MM.1S (cell line): ENCODE data around the gene TUBG2.
"Not testable (repeated sequence)": the region's sequence is repeated elsewhere in the genome, so short reads cannot be mapped to it uniquely, and the experiment has no call there.

Source experiments
- DNase-seq: peaks from one replicate; pipeline ENCODE4 v3.0.0-alpha.2; 2015
- H2AFZ ChIP-seq: fragments of 300-600 bp; sonication (generic); 2 replicates; pipeline ENCODE4 v1.6.0; 2016; ENCODE audit warnings: antibody characterized with exemption, low read length
- H3F3A ChIP-seq: fragments of 300-600 bp; sonication (generic); 2 replicates; pipeline ENCODE4 v1.6.1; 2016; ENCODE audit warnings: mild to moderate bottlenecking, antibody characterized with exemption, low read length, moderate library complexity, mixed read lengths; ENCODE audit not compliant: insufficient read depth
- H3K27ac ChIP-seq: fragments of 300-600 bp; sonication (generic); 2 replicates; pipeline ENCODE4 v1.5.1; 2016; ENCODE audit warnings: mild to moderate bottlenecking, low read length
- H3K27me3 ChIP-seq: fragments of 300-600 bp; sonication (generic); replicated peaks from 2 replicates; pipeline ENCODE4 v1.6.0; 2016; ENCODE audit warnings: low read length; ENCODE audit not compliant: insufficient read depth
- H3K36me3 ChIP-seq: fragments of 300-600 bp; sonication (generic); replicated peaks from 2 replicates; pipeline ENCODE4 v1.6.1; 2016; ENCODE audit warnings: mild to moderate bottlenecking, low read length, mixed read lengths; ENCODE audit not compliant: insufficient read depth
- H3K4me1 ChIP-seq: fragments of 300-600 bp; sonication (generic); 2 replicates; pipeline ENCODE4 v1.6.1; 2016; ENCODE audit warnings: low read length, mixed read lengths
- H3K4me2 ChIP-seq: fragments of 300-600 bp; sonication (generic); 2 replicates; pipeline ENCODE4 v1.6.0; 2016; ENCODE audit warnings: low read depth, low read length
- H3K4me3 ChIP-seq: fragments of 300-600 bp; sonication (generic); 2 replicates; pipeline ENCODE4 v1.5.1; 2016; ENCODE audit warnings: low read length, mixed read lengths
- H3K79me2 ChIP-seq: fragments of 300-600 bp; sonication (generic); 2 replicates; pipeline ENCODE4 v1.6.1; 2016; ENCODE audit warnings: mixed run types, low read length, mixed read lengths
- H3K9ac ChIP-seq: fragments of 300-600 bp; sonication (generic); 2 replicates; pipeline ENCODE4 v1.6.1; 2016; ENCODE audit warnings: low read length, mixed read lengths
- H3K9me2 ChIP-seq: fragments of 300-600 bp; sonication (generic); replicated peaks from 2 replicates; pipeline ENCODE4 v1.6.1; 2016; ENCODE audit warnings: mild to moderate bottlenecking, low read length, mixed read lengths; ENCODE audit not compliant: insufficient read depth
- H3K9me3 ChIP-seq: fragments of 300-600 bp; sonication (generic); replicated peaks from 2 replicates; pipeline ENCODE4 v1.6.1; 2016; ENCODE audit warnings: mild to moderate bottlenecking, low read length, mixed read lengths; ENCODE audit not compliant: insufficient read depth
- H4K20me1 ChIP-seq: fragments of 300-600 bp; sonication (generic); 2 replicates; pipeline ENCODE4 v1.6.1; 2016; ENCODE audit warnings: mild to moderate bottlenecking, low read length, moderate library complexity, mixed read lengths; ENCODE audit not compliant: insufficient read depth
- EZH2 ChIP-seq: fragments of 300-600 bp; sonication (generic); optimal IDR thresholded peaks from 2 replicates; pipeline ENCODE3; 2017; ENCODE audit warnings: low read depth, mild to moderate bottlenecking, antibody characterized with exemption, low read length, mixed read lengths
- EZH2phosphoT487 ChIP-seq: fragments of 300-600 bp; sonication (generic); IDR thresholded peaks from 2 replicates; pipeline ENCODE4 v1.6.1; 2018; ENCODE audit warnings: antibody characterized with exemption, low read length
- TF ChIP-seq, protein P1 (sequence below): fragments of 300-600 bp; sonication (generic); IDR thresholded peaks from 2 replicates; pipeline ENCODE4 v1.5.1; 2016; ENCODE audit warnings: antibody characterized with exemption, low read length, mixed read lengths

Gene TUBG2

DNA sequence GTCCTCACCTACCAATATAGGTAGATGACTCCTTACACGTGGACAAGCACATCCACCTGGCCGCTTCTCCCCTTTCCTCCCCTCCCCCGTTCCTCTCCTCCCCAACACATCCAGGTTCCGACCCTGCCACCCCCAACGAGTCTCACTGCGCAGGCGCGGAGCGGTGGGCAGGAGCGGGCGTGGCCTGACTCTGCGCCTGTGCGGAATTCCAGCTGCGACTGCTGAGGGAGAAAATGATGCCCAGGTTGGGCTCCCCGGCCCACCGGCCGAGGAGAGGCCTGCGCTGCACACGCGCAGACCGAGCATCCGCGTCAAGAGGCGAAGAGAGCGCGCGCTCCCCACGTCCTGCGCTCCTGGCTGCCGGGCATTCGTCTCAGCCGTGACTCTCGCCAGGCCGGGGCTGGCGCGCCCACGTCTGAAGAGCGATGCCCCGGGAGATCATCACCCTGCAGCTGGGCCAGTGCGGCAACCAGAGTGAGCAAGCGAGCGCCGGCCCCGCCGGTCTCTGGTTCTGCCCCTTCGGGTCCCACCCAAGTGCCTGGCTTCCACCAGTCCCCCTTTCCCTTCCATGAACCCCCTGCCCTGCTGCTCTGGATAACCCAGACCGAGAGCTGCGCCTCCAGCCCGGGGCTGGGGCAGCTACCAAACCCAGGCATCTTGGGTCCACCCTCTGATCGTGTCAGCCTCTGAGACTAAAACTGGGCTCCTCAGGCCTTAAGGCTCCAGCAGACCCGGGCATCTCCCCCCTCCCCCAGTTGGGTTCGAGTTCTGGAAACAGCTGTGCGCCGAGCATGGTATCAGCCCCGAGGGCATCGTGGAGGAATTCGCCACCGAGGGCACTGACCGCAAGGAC, at the start of gene TUBG2:
TSS of gene TUBG2 (plus strand) at position 206 of the 853 bp plus-strand sequence. CDS start at position 426, 220 bp downstream.
- Histone ChIP-seq H3K9ac (peak within 1 kb of the TSS; percentile 83), H3K27me3 (no peaks in the 10 kb centered on the region), H3K4me1 (peaks cover 23% of the 10 kb centered on the region), H3K27ac (peak within 1 kb of the TSS; percentile 77), H2AFZ (peak within 1 kb of the TSS; percentile 51), H4K20me1 (no peaks in the 10 kb centered on the region), H3K4me3 (peak within 1 kb of the TSS; percentile 84), H3K79me2 (peaks cover 11% of the 10 kb centered on the region), H3K36me3 (no peaks in the 10 kb centered on the region), H3F3A (peaks cover 25% of the 10 kb centered on the region), H3K9me3 (no peaks in the 10 kb centered on the region), H3K9me2 (no peaks in the 10 kb centered on the region), H3K4me2 (peak within 1 kb of the TSS; percentile 94)
- TF ChIP-seq EZH2, result no peak
- TF ChIP-seq, protein P1, sequence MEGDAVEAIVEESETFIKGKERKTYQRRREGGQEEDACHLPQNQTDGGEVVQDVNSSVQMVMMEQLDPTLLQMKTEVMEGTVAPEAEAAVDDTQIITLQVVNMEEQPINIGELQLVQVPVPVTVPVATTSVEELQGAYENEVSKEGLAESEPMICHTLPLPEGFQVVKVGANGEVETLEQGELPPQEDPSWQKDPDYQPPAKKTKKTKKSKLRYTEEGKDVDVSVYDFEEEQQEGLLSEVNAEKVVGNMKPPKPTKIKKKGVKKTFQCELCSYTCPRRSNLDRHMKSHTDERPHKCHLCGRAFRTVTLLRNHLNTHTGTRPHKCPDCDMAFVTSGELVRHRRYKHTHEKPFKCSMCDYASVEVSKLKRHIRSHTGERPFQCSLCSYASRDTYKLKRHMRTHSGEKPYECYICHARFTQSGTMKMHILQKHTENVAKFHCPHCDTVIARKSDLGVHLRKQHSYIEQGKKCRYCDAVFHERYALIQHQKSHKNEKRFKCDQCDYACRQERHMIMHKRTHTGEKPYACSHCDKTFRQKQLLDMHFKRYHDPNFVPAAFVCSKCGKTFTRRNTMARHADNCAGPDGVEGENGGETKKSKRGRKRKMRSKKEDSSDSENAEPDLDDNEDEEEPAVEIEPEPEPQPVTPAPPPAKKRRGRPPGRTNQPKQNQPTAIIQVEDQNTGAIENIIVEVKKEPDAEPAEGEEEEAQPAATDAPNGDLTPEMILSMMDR, result no peak
- TF ChIP-seq EZH2phosphoT487, result no peak
- peak; percentile 92 for DNase-seq

DNA sequence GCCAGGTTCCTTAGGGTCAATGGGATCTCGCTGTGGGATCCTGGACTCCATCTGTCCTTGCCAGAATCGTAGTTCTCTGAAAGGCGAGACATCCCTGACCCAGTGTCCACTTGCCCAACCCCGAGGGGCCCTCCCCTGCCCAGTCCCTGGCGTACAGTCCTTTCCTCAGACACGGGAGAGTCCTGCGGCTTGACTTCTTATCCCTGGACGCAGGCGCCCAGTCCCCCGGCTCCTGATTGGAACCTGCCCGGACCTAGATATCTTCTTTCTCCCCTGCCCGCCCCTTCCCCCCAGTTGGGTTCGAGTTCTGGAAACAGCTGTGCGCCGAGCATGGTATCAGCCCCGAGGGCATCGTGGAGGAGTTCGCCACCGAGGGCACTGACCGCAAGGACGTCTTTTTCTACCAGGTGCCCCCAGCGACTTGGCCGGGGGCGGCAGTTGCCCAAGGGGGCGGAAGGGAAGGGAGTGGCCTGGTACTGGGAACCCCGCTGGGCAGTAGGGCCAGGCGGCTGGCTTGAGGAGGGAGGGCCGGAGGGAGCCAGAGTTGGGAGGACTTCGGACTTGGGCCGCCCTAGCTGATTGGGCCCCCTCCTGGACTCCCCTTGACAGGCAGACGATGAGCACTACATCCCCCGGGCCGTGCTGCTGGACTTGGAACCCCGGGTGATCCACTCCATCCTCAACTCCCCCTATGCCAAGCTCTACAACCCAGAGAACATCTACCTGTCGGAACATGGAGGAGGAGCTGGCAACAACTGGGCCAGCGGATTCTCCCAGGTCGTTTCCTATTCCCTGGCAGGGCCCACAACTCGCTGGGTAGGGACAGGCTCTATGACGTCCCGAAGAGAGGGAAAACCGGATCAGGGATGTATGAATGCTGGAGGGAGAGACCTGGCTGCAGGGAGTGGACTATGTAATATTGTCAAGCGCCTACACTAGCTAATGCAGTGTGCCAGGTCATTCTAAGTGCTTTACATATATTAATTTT, 49.0 kb upstream of the TUBG2 start:
- H3K9me2 ChIP-seq, H3K4me1 ChIP-seq, H3K9me3 ChIP-seq, H3F3A ChIP-seq, H3K27me3 ChIP-seq, H4K20me1 ChIP-seq, H3K36me3 ChIP-seq: not testable (repeated sequence)
- peak; percentile 47 for DNase-seq
- Histone ChIP-seq H3K27ac (peak overlapping the region; percentile 79), H3K79me2 (peaks cover 86% of the 10 kb centered on the region), H3K4me3 (peak overlapping the region; percentile 96), H3K4me2 (peak overlapping the region; percentile 93), H3K9ac (peak overlapping the region; percentile 95), H2AFZ (peak overlapping the region; percentile 83)

DNA sequence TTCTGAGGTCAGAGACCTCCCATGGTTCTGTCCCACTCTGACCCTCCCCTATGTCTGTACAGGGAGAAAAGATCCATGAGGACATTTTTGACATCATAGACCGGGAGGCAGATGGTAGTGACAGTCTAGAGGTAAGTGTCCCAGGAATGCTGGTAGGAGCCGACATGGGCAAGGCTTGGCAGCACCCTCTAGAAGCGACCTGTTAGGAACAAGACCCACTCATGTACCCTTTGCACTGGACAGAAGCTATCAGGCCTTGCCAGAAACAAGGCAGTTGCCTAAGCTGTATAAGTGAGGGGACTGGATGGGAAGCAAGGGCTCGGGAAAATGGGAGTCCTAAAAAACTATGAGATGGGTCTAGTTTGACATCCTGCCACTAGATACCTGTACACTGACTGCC, 47.1 kb upstream of the TUBG2 start:
- Histone ChIP-seq H3K4me3 (no peak overlapping the region), H3K9ac (no peak overlapping the region), H3K4me2 (no peak overlapping the region), H3K9me3 (no peaks in the 10 kb centered on the region), H2AFZ (no peak overlapping the region), H3F3A (peaks cover 16% of the 10 kb centered on the region), H3K9me2 (no peaks in the 10 kb centered on the region), H3K4me1 (peaks cover 3% of the 10 kb centered on the region; the same call in 1 of the 2 replicates), H4K20me1 (no peaks in the 10 kb centered on the region), H3K27me3 (no peaks in the 10 kb centered on the region), H3K27ac (no peak overlapping the region), H3K79me2 (peaks cover 75% of the 10 kb centered on the region), H3K36me3 (peaks cover 4% of the 10 kb centered on the region; the same call in 1 of the 2 replicates)
- no peak for DNase-seq
- TF ChIP-seq EZH2, result no peak
- TF ChIP-seq, protein P1, result no peak
- no peak for TF ChIP-seq EZH2phosphoT487
